Dendritic cell treated with granulocyte-macrophage colony-stimulating factor and Interleukin-4, amounts not matched to agents 40 ng/mL and 50 ng/mL, for 4 days (primary cell): ENCODE measurements around the gene ADAM11.

Experiments
- H3K27ac Mint-ChIP-seq: one replicate; pipeline ENCODE4 v1.8.0; 2022; ENCODE audit warnings: mild to moderate bottlenecking, mixed read lengths
- H3K27me3 Mint-ChIP-seq: one replicate; pipeline ENCODE4 v1.8.0; 2022; ENCODE audit warnings: mild to moderate bottlenecking, mixed read lengths
- H3K36me3 Mint-ChIP-seq: one replicate; pipeline ENCODE4 v1.8.0; 2022; ENCODE audit warnings: low read depth, mixed read lengths
- H3K4me1 Mint-ChIP-seq: one replicate; pipeline ENCODE4 v1.8.0; 2022; ENCODE audit warnings: low read depth, mixed read lengths
- H3K4me3 Mint-ChIP-seq: one replicate; pipeline ENCODE4 v1.8.0; 2022; ENCODE audit warnings: mild to moderate bottlenecking, moderate library complexity, mixed read lengths
- H3K9me3 Mint-ChIP-seq: one replicate; pipeline ENCODE4 v1.8.0; 2022; ENCODE audit warnings: mixed read lengths
- intact Hi-C: fragments of 100-400 bp; cut with micrococcal nuclease; formaldehyde crosslinking; loops from one replicate; pipeline ENCODE4 v1.15.0; 2022

ADAM11 gene

DNA sequence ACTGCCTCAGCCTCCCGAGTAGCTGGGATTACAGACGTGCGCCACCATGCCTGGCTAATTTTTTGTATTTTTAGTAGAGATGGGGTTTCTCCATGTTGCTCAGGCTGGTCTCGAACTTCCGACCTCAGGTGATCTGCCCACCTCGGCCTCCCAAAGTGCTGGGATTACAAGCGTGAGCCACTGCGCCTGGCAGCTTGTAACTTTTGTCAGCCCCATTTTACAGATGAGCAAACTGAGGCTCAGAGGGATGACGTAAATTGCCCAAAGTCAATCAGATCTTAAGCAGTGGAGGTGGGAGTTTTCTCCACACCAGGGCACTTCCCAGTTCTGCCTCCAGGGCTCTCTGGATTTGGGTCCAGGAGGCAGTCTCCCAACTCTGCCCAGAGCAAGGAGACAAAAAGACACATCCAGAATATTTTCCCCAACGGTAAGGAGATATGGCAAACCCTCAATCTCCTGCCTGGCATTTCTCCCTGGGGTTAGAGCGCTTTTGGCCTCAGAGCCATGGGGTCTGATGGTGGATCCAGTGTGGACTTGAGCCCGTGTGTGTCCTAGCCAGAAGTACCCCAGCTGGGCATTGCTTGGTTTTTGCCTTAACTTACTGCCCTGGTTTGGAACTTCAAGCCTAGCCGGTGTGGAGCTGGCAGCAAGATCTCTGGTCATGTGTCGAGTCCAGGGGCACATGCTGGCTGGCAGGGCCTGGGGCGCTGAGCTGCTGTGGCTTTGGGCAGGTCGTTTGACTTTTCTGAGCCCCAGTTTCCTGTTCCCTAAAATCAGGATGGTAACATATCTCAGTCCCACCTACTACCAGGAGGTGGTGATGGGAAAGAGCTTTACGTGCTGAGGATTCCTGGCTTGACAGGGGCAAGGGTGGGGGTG, 3.4 kb downstream of the ADAM11 start:
- Mint-ChIP-seq H3K4me1 (no peaks in the 10 kb centered on the region), H3K9me3 (no peaks in the 10 kb centered on the region), H3K4me3 (no peak overlapping the region), H3K27me3 (peaks cover 49% of the 10 kb centered on the region), H3K36me3 (no peaks in the 10 kb centered on the region), H3K27ac (no peak overlapping the region)
- intact Hi-C loops: no loop called here

DNA sequence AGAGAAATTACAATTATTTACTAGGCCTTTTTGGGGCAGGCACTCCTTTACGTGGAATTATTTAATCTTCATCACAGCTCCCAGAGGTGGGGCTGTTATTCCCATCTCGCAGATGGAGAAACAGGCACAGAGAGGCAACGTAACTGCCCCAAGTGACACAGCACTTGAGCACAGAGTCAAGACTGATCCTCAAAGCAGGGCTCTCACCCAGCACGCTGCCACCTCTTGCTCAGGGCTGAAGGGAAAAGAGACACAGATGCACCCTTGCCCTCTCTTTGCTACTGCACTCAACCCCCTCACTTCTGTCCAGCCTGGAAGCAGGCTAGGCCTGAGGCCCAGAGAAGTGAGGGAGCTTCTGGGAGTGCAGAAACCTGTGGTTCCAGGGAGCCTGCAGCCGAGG, 4.4 kb downstream of the ADAM11 start:
- no peaks in the 10 kb centered on the region for H3K9me3 Mint-ChIP-seq
- no peaks in the 10 kb centered on the region for H3K36me3 Mint-ChIP-seq
- H3K27me3 Mint-ChIP-seq: peaks cover 45% of the 10 kb centered on the region
- H3K4me3 Mint-ChIP-seq: no peak overlapping the region
- H3K4me1 Mint-ChIP-seq: no peaks in the 10 kb centered on the region
- intact Hi-C loops: no loop called here
- no peak overlapping the region for H3K27ac Mint-ChIP-seq

- Mint-ChIP-seq H3K36me3 (no peaks in the 10 kb centered on the region), H3K4me1 (peaks cover 6% of the 10 kb centered on the region), H3K27me3 (peaks cover 30% of the 10 kb centered on the region), H3K9me3 (no peaks in the 10 kb centered on the region), H3K4me3 (no peak overlapping the region), H3K27ac (no peak overlapping the region)
- intact Hi-C loops: no loop called here
These were observed 7.2 kb downstream of the ADAM11 start for GRCh38 chr17:44765965-44766364.

DNA sequence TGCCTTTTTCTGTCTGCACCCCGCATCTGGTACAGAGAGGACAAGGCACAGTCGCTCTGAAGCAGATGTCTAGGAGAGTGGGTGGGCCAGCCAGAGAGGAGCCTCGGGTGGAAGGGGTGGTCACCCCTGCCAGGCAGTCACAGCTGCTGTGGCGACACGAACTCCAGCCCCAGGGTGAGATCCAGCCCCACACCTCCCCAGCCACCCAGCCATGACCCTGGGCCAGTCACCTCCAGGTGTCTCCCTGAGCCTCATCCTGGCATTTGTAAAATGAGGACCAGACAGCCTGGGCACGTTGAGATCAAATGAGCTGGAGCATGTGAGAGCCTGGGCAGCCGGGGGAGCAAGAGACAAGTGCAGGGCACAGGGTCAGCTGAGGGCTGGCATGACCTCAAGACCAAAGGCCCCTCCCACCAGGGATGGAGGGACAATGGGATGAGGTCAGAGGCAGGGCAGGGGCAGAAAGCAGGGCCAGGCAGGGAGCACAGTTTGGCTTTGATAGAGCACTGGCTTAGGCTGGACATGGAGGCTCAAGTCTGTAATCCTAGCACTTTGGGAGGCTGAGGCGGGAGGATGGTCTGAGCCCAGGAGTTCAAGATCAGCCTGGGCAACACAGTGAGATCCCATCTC, 7.7 kb downstream of the ADAM11 start:
- intact Hi-C loops: no loop called here
- H3K27ac Mint-ChIP-seq: no peak overlapping the region
- H3K9me3 Mint-ChIP-seq: no peaks in the 10 kb centered on the region
- peaks cover 9% of the 10 kb centered on the region for H3K4me1 Mint-ChIP-seq
- H3K4me3 Mint-ChIP-seq: no peak overlapping the region
- no peaks in the 10 kb centered on the region for H3K36me3 Mint-ChIP-seq
- H3K27me3 Mint-ChIP-seq: peaks cover 24% of the 10 kb centered on the region

- Mint-ChIP-seq H3K4me1 (peaks cover 15% of the 10 kb centered on the region), H3K36me3 (no peaks in the 10 kb centered on the region), H3K9me3 (no peaks in the 10 kb centered on the region), H3K27me3 (peaks cover 29% of the 10 kb centered on the region), H3K27ac (no peak overlapping the region), H3K4me3 (no peak overlapping the region)
- intact Hi-C loops: no loop called here
These were observed 8.7 kb downstream of the ADAM11 start for GRCh38 chr17:44767493-44767892.

DNA sequence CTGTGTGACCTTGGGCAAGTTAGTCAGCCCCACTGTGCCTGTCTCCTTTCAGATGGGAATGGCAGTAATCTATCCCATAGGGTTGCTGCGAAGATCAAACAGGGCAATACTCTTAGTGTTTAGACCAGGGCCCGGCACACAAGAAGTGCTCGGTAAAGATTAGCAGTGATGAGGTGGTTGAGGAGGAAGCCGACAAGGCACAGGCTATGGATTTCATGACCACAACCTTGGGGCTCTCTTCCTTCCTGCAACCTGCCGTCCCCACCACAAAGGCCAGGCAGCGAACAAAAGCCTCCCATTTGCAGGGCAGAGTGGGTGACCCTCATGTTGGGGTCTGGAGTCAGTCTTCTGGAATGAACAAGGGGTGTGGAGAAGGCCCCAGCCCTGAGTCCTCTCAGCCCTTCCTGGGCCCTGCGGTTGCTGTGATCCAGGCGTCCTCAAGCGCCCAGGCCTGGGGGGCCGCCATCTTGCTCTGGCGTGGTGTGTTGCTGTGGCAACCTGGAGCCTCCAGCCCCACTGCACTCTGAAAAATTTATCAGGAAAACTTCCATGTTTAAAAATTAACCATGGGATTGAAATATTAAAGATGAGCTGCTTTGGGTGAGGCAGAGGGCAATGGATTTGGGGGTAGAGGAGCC, 9.8 kb downstream of the ADAM11 start:
- peaks cover 38% of the 10 kb centered on the region for H3K27me3 Mint-ChIP-seq

DNA sequence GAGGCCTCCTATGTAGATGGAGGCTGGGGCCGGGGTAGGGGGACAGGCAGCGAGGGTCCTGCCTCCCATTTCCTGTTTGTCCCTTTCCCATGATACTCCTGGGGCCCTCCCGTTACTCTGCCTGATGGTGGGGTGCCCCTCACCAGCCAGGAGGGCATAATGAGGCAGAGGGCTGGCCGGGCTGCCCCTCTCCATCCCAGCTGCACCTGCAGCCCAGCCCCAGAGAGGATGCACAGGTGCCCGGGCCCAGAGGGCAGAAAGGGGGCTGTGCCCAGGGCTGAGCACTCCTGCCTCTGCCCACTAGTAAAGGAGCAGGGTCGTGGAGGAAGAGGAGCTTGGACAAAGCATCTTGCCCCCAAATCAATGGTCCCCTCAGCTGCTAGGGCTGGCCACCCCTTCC, 10.4 kb downstream of the ADAM11 start:
- H3K36me3 Mint-ChIP-seq: no peaks in the 10 kb centered on the region
- H3K27me3 Mint-ChIP-seq: peaks cover 42% of the 10 kb centered on the region
- no peak overlapping the region for H3K27ac Mint-ChIP-seq
- peaks cover 15% of the 10 kb centered on the region for H3K4me1 Mint-ChIP-seq
- no peaks in the 10 kb centered on the region for H3K9me3 Mint-ChIP-seq
- H3K4me3 Mint-ChIP-seq: no peak overlapping the region
- intact Hi-C loops: no loop called here

More for the DNA sequence above, 9.8 kb downstream of the ADAM11 start:
- no peak overlapping the region for H3K4me3 Mint-ChIP-seq
- no peaks in the 10 kb centered on the region for H3K36me3 Mint-ChIP-seq
- H3K4me1 Mint-ChIP-seq: peaks cover 15% of the 10 kb centered on the region
- H3K27ac Mint-ChIP-seq: no peak overlapping the region
- H3K9me3 Mint-ChIP-seq: no peaks in the 10 kb centered on the region
- intact Hi-C loops: no loop called here

GRCh38 chr17:44769647-44770084, 10.9 kb downstream of the ADAM11 start:
- no peak overlapping the region for H3K27ac Mint-ChIP-seq
- no peaks in the 10 kb centered on the region for H3K36me3 Mint-ChIP-seq
- no peaks in the 10 kb centered on the region for H3K9me3 Mint-ChIP-seq
- peaks cover 16% of the 10 kb centered on the region for H3K4me1 Mint-ChIP-seq
- intact Hi-C loops: no loop called here
- no peak overlapping the region for H3K4me3 Mint-ChIP-seq
- peaks cover 45% of the 10 kb centered on the region for H3K27me3 Mint-ChIP-seq

DNA sequence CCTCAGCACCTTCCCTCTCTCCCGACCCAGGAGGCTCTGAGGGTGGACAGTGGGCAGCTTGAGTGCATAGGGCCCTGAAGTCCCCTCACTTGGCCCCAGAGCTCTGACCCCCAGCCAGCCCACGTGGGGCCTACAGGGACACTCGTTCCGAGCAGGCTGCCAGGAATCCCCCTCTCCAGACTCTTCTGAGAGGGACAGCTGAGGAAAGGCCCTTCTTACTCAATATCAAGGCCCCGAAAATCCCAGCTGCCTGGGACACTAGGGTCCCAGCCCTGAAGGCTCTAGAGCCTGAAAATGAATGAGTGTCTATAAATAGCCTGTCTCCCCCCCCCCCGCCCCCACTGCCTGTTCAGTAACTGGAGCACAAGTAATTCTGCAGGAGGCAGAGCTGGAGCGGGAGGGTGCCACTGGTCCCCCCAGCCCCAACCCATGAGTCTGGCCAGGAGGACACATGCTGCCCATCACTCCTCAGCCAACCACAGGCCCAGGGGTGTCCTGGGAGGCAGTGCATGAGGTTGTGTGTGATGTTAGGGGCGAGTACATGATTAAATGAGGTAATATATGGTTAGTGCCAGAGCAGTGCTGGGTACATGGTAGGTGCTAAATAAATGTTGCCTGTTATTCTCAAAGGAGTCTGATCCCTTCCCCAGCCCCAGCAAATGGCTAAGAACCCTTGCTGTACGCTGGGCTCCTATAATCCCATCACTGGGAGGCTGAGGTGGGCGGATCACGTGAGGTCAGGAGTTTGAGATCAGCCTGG, 11.6 kb downstream of the ADAM11 start:
- H3K9me3 Mint-ChIP-seq: no peaks in the 10 kb centered on the region
- intact Hi-C loops: no loop called here
- H3K4me1 Mint-ChIP-seq: peaks cover 22% of the 10 kb centered on the region
- H3K27me3 Mint-ChIP-seq: peaks cover 49% of the 10 kb centered on the region
- H3K27ac Mint-ChIP-seq: no peak overlapping the region
- no peak overlapping the region for H3K4me3 Mint-ChIP-seq
- no peaks in the 10 kb centered on the region for H3K36me3 Mint-ChIP-seq

- no peak overlapping the region for H3K4me3 Mint-ChIP-seq
- no peak overlapping the region for H3K27ac Mint-ChIP-seq
- peaks cover 33% of the 10 kb centered on the region for H3K4me1 Mint-ChIP-seq
- intact Hi-C loops: no loop called here
- H3K9me3 Mint-ChIP-seq: no peaks in the 10 kb centered on the region
- H3K27me3 Mint-ChIP-seq: peaks cover 63% of the 10 kb centered on the region
- no peaks in the 10 kb centered on the region for H3K36me3 Mint-ChIP-seq
These were observed 13.7 kb downstream of the ADAM11 start for GRCh38 chr17:44772308-44773045.

DNA sequence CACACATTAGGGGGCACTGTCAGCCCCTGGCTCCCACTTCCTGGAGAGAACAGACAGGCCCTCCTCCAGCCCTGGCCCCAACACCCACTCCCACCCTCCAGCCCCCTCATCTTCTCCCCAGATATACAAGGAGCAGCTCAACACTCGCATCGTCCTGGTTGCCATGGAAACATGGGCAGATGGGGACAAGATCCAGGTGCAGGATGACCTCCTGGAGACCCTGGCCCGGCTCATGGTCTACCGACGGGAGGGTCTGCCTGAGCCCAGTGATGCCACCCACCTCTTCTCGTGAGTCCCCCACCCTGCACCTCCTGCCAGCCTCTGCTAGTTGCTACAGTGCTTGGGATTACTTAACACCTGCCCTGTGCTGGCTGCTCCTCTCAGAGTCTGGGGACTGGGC, 14.4 kb downstream of the ADAM11 start:
- Mint-ChIP-seq H3K36me3 (no peaks in the 10 kb centered on the region), H3K4me1 (peaks cover 33% of the 10 kb centered on the region), H3K4me3 (no peak overlapping the region), H3K27ac (no peak overlapping the region), H3K9me3 (no peaks in the 10 kb centered on the region), H3K27me3 (peaks cover 63% of the 10 kb centered on the region)
- intact Hi-C loops: no loop called here

DNA sequence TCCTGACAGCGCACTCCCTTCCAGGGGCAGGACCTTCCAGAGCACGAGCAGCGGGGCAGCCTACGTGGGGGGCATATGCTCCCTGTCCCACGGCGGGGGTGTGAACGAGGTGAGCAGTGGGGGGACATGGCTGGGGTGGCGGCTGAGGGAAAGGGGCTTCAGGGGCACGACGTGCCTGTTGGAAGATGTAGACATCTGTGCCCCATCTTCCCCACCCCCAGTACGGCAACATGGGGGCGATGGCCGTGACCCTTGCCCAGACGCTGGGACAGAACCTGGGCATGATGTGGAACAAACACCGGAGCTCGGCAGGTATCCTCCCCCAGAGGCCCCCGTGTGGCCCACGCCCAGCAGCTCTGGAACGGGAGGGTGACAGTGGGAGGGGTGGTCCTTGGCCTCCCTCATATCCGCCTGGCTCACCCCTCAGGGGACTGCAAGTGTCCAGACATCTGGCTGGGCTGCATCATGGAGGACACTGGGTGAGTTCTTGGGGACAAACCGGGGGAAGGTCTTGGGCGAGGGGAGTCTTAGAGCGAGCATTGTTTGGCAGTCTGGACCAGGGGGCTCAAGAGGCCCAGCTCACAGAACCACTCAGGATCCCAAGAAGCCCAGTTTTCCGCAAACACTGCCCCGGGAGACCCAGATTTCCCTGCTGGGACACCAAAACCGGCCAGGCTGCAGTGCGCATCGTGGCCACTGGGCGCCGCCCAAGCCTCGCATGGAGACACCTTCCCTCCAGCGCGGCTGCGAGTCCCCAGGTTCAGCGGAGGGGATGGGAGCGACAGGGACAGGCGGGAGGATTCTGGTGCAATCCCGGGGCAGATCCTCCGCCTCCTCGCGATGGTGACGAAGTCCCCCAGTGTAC, 15.7 kb downstream of the ADAM11 start:
- peaks cover 35% of the 10 kb centered on the region for H3K4me1 Mint-ChIP-seq
- H3K9me3 Mint-ChIP-seq: no peaks in the 10 kb centered on the region
- no peak overlapping the region for H3K27ac Mint-ChIP-seq
- intact Hi-C loops: loop anchor here (1.0 to 5.0 kb wide), 3 partner anchors 58 to 248 kb away; partner anchors contain the start of gene GJC1
- H3K27me3 Mint-ChIP-seq: peaks cover 71% of the 10 kb centered on the region
- no peaks in the 10 kb centered on the region for H3K36me3 Mint-ChIP-seq
- H3K4me3 Mint-ChIP-seq: peak overlapping the region; percentile 79
